HT1080 (cell line): ENCODE measurements around the gene SPIN4. TPM values are rescaled to one million over a fixed set of nuclear protein-coding genes. Genes with fewer than 3 reads are reported as not detected.
"Not testable (repeated sequence)": the region's sequence is repeated elsewhere in the genome, so short reads cannot be mapped to it uniquely, and the experiment has no call there.

Source experiments
- DNase-seq: peaks from one replicate; pipeline ENCODE4 v3.0.0-alpha.2; 2015; ENCODE audit warnings: low read depth
- polyA plus RNA-seq, 2 experiments: library from polyadenylated mRNA; depleted of rRNA; stranded (reverse); fragments of >200 nt; gene quantifications; 2 replicates each; pipeline ENCODE4 v1.2.3, GENCODE V29; 2015
- total RNA-seq: library from RNA; depleted of rRNA; stranded (reverse); fragments of >200 nt; shearing (Covaris generic); gene quantifications from 2 replicates; pipeline ENCODE4 v1.2.3, GENCODE V29; 2014; rRNA removed

The SPIN4 gene
- total RNA-seq: 4.9 and 5.1 TPM in 2 replicates
- 12.2 and 14.8 TPM in 2 replicates for polyA plus RNA-seq (2015; cell fraction: cytosol; rRNA removed)
- 18.0 and 19.7 TPM in 2 replicates for polyA plus RNA-seq (2015; cell fraction: nucleus; rRNA removed)

- DNase-seq: peak; percentile 91
Measured at GRCh38 chrX:63350941-63351616, at the start of gene SPIN4. Gene SPIN4 (minus strand): TSS chrX:63351332. CDS start chrX:63350819, 513 bp downstream.

GRCh38 chrX:63400340-63400739 is 49.2 kb upstream of the SPIN4 start:
- DNase-seq: no peak

DNA sequence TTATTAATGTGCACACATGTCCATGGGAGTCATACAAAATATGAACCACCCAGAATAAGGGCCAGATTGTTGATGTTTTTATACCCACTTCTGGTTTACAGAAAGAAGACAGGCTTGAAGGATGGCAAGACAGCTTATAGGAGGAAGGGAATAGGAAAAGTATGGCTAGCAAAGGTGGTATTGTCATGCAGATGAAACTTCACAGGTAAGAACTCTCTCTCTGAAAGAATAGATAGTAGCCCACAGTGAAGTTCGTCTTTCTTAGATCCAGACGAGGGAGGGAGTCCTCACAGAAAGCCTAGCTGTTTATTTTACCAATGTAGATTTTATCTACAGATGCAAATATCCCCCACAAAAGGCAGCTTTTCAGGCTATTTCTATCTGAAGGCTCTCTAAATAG is 43.7 kb upstream of the SPIN4 start:
- DNase-seq: no peak

DNA sequence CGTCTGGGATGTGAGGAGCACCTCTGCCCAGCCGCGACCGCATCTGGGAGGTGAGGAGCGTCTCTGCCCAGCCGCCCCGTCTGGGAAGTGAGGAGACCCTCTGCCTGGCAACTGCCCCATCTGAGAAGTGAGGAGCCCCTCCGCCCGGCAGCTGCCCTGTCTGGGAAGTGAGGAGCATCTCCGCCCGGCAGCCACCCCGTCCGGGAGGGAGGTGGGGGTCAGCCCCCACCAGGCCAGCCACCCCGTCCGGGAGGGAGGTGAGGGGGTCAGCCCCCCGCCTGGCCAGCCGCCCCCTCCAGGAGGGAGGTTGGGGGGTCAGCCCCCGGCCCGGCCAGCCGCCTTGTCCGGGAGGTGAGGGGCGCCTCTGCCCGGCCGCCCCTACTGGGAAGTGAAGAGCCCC is 42.0 kb upstream of the SPIN4 start:
- not testable (repeated sequence) for DNase-seq

- DNase-seq: no peak
Measured at GRCh38 chrX:63387411-63387810, 36.3 kb upstream of the SPIN4 start.

DNA sequence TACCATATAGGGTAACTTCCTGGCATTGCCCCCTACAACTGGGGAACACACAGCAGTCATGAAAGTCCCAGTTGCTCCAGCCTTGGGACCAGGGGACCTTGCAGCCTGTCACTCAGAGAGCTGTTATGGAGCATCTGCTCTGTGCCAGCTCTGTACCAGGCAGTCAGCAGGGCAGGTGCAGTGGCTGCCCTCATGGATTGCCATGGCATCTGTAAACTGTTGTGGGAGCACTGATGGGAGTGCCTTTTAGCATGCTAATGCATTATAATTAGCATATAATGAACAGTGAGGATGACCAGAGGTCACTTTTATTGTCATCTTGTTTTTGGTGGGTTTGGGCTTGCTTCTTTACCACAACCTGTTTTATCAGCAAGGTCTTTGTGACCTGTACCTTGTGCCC is 33.1 kb upstream of the SPIN4 start:
- DNase-seq: not testable (repeated sequence)

GRCh38 chrX:63373012-63373411 is 21.9 kb upstream of the SPIN4 start:
- not testable (repeated sequence) for DNase-seq

- not testable (repeated sequence) for DNase-seq
Measured at GRCh38 chrX:63367699-63368098, 16.6 kb upstream of the SPIN4 start.

GRCh38 chrX:63363788-63364187 is 12.7 kb upstream of the SPIN4 start:
- peak; percentile 36 for DNase-seq

DNA sequence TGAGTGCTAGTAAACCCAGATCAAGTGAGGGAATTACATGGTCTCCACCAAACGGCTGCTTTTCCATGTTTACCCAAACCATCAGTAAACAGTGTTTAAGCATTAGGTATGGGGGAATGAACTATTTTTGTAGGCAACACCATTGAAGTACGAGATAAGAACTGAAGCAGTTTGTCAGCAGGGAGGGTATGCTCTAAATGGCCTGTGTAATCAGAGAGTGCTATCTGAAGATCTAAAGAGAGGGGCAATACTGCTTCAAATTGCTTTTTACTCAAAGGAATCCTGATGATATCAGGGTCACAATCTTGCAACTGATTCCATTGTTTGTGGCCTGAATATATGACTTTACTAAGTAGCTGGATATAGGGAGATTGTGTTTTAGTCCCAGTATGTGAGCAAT is 10.4 kb upstream of the SPIN4 start:
- no peak for DNase-seq

- no peak for DNase-seq
Measured at GRCh38 chrX:63354484-63354883, 3.4 kb upstream of the SPIN4 start.

DNA sequence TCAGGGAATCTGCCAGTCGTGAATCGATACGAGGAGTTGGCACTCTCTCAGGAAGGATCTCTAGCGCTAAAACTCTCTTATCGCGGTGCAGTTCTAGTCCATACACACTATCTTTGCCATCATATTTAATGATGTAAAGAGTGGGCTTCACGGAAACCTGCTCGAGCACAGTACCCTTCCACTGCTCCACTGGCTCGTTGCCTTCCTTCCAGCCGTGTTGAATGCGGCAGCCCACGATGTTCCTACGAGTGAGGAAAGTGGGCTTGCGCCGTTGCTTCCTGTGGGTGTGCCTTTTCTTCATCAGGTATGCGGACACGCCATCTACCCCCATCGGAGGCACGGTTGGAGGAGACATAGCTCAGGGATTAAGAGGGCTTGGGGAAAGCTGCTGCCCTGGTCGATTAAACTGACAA is 661 bp downstream of the SPIN4 start:
- DNase-seq: peak; percentile 13

- DNase-seq: no peak
Measured at GRCh38 chrX:63349307-63349706, 1.8 kb downstream of the SPIN4 start.

- DNase-seq: peak; percentile 14
Measured at GRCh38 chrX:63330681-63331080, 20.5 kb downstream of the SPIN4 start.

- DNase-seq: no peak
Measured at GRCh38 chrX:63327788-63328187, 23.3 kb downstream of the SPIN4 start.

DNA sequence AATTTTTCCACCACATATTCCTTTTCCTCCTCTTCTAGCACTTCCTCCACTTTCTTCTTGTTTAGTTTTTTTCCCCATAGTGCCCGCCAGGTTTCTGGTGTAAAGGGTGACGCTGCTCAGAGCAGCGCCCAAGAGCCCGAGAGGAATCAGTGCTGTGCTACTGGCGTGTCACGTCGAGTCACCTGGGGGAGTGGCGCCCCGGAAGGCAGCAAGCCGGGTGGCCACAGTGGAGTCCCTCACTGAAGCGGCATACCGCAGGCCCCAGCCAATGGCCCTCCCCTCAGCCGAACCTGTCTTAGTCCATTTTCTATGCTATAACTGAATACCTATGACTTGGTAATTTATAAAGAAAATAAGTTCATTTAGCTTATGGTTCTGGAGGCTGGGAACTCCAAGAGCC is 51.5 kb downstream of the SPIN4 start:
- DNase-seq: no peak
